Stomach (tissue), 9 donors: ENCODE results near the gene NRCAM. TPM values are rescaled to one million over a fixed set of nuclear protein-coding genes. Genes with fewer than 3 reads are reported as not detected.

ENCODE experiments used
- DNase-seq, 2 donors: peaks; one replicate each; pipeline versions ENCODE4 v3.0.0 to v3.0.0-alpha.2; 2013 to 2019
- H3K27ac ChIP-seq, 5 donors: fragments of 200-600 bp in 4 of 5; sonication (generic) in 4 of 5; one replicate each; pipeline ENCODE4 v1.5.1; 2013 to 2019; ENCODE audit warnings: mild to moderate bottlenecking in 1 of 5, moderate library complexity in 1 of 5
- H3K27me3 ChIP-seq, 3 donors: fragments of 200-600 bp; sonication (generic); one replicate each; pipeline ENCODE4 v1.5.1; 2017 to 2019; ENCODE audit warnings: mixed run types in 1 of 3
- H3K36me3 ChIP-seq, 4 donors: fragments of 200-600 bp; sonication (generic); 1 replicate in 3 of 4; 2 replicates in 1 of 4; pipeline ENCODE4 v1.5.1; 2016 to 2019
- H3K4me1 ChIP-seq, 4 donors: fragments of 200-600 bp; sonication (generic); one replicate each; pipeline ENCODE4 v1.5.1; 2016 to 2019
- H3K4me3 ChIP-seq, 4 donors: fragments of 200-600 bp; sonication (generic) in 3 of 4; one replicate each; pipeline ENCODE4 v1.5.1; 2016 to 2019; ENCODE audit warnings: mild to moderate bottlenecking in 1 of 4
- H3K9me3 ChIP-seq, 4 donors: fragments of 200-600 bp; sonication (generic); one replicate each; pipeline ENCODE4 v1.5.1; 2016 to 2019
- CTCF ChIP-seq, 7 experiments: fragments of 450-650 bp in 4 of 7; fragments of 200-600 bp in 3 of 7; sonication (generic) in 3 of 7; IDR thresholded peaks; one replicate each; pipeline ENCODE4 v1.5.1; 2016 to 2019; ENCODE audit warnings: antibody characterized with exemption in 7 of 7, control low read depth in 2 of 7, mild to moderate bottlenecking in 1 of 7
- EP300 ChIP-seq: sonication (generic); formaldehyde crosslinking; IDR thresholded peaks from one replicate; pipeline ENCODE4 v1.6.1; 2017; ENCODE audit warnings: antibody characterized with exemption
- POLR2A ChIP-seq, 4 donors: fragments of 450-650 bp; IDR thresholded peaks; one replicate each; pipeline ENCODE4 v1.6.1; 2016; ENCODE audit warnings: antibody characterized with exemption in 4 of 4, control low read depth in 2 of 4, mild to moderate bottlenecking in 1 of 4, moderate library complexity in 1 of 4
- POLR2AphosphoS5 ChIP-seq, 3 donors: sonication (generic); formaldehyde crosslinking; IDR thresholded peaks; one replicate each; pipeline ENCODE4 v1.6.1; 2016; ENCODE audit warnings: antibody characterized with exemption in 3 of 3
- whole genome bisulfite sequencing, 5 donors: extraction: QIAGEN DNeasy Blood & Tissue Kit in 3 of 5; methylation state at CpG; one replicate each; pipeline versions ENCODE4 v1.1.5 to v1.1.7; 2013 to 2018; 5-methylcytosine and 5-hydroxymethylcytosine counted together
- intact Hi-C: fragments of 100-400 bp; cut with DNase I; formaldehyde crosslinking; loops from one replicate; pipeline ENCODE4 v1.15.1; 2023; ENCODE audit warnings: low total_unique reads
- polyA plus RNA-seq, 3 donors: library from polyadenylated mRNA; stranded (reverse); fragments of 200-250 nt; gene quantifications; one replicate each; pipeline ENCODE4 v1.2.3, GENCODE V29; 2013
- total RNA-seq, 5 donors: library from RNA; depleted of rRNA; stranded (reverse); fragments of >200 nt; gene quantifications; one replicate each; pipeline versions ENCODE4 v1.1.0 to v1.2.3, GENCODE V29; 2014 to 2016
- donor health status: healthy with polysubstance abuse.
- donor health status: Bipolar disorder and iron deficiency.
- donor health status: healthy.

Gene NRCAM
- total and polyA plus RNA-seq, 8 donors, result 1.2 to 9.4 (median 2.3) TPM

- Histone ChIP-seq H3K36me3 (no peaks in the 10 kb centered on the region), H3K27ac (no peak overlapping the region), H3K4me3 (no peak overlapping the region), H3K27me3 (no peaks in the 10 kb centered on the region), H3K9me3 (no peaks in the 10 kb centered on the region), H3K4me1 (no peaks in the 10 kb centered on the region)
- DNase-seq, result no peak
- TF ChIP-seq POLR2A (IDR thresholded peaks at IDR 0.05) (no peak), POLR2AphosphoS5 (IDR thresholded peaks at IDR 0.05) (no peak), EP300 (no peak), CTCF (IDR thresholded peaks at IDR 0.05) (no peak)
- intact Hi-C loops, result no loop called here
- 92 to 99% (median 98%) methylated on average over 2 of the region's 2 CpGs for WGBS, 5 donors
Observed at GRCh38 chr7:108254259-108254658, 202.0 kb downstream of the NRCAM start.

- no peak overlapping the region for H3K4me3 ChIP-seq
- no peak overlapping the region for H3K27ac ChIP-seq
- no peaks in the 10 kb centered on the region for H3K9me3 ChIP-seq
- no peak for DNase-seq
- H3K27me3 ChIP-seq, result no peaks in the 10 kb centered on the region
- intact Hi-C loops, result no loop called here
- TF ChIP-seq CTCF (IDR thresholded peaks at IDR 0.05) (no peak), POLR2A (IDR thresholded peaks at IDR 0.05) (no peak), POLR2AphosphoS5 (IDR thresholded peaks at IDR 0.05) (no peak), EP300 (no peak)
- H3K4me1 ChIP-seq, result no peaks in the 10 kb centered on the region
- WGBS, 5 donors, result 49 to 69% (median 61%) methylated on average over 6 of the region's 6 CpGs
- no peaks in the 10 kb centered on the region for H3K36me3 ChIP-seq
Observed at GRCh38 chr7:108253275-108254044, 202.8 kb downstream of the NRCAM start.

GRCh38 chr7:108252177-108252576 lies 204.1 kb downstream of the NRCAM start:
- Histone ChIP-seq H3K4me1 (no peaks in the 10 kb centered on the region), H3K27me3 (no peaks in the 10 kb centered on the region), H3K36me3 (no peaks in the 10 kb centered on the region), H3K4me3 (no peak overlapping the region), H3K9me3 (no peaks in the 10 kb centered on the region), H3K27ac (no peak overlapping the region)
- no peak for DNase-seq
- WGBS, 5 donors, result 82 to 90% (median 84%) methylated on average over 3 of the region's 3 CpGs
- intact Hi-C loops, result no loop called here
- no peak for TF ChIP-seq CTCF (IDR thresholded peaks at IDR 0.05)
- TF ChIP-seq POLR2A (IDR thresholded peaks at IDR 0.05), result no peak
- no peak for TF ChIP-seq EP300
- TF ChIP-seq POLR2AphosphoS5 (IDR thresholded peaks at IDR 0.05), result no peak

GRCh38 chr7:108251700-108252099 lies 204.5 kb downstream of the NRCAM start:
- Histone ChIP-seq H3K4me3 (no peak overlapping the region), H3K9me3 (no peaks in the 10 kb centered on the region), H3K36me3 (no peaks in the 10 kb centered on the region), H3K27me3 (no peaks in the 10 kb centered on the region), H3K27ac (no peak overlapping the region), H3K4me1 (no peaks in the 10 kb centered on the region)
- intact Hi-C loops, result no loop called here
- TF ChIP-seq CTCF (IDR thresholded peaks at IDR 0.05) (no peak), POLR2AphosphoS5 (IDR thresholded peaks at IDR 0.05) (no peak), EP300 (no peak), POLR2A (IDR thresholded peaks at IDR 0.05) (no peak)
- WGBS, 5 donors, result 68 to 81% (median 79%) methylated on average over 1 of the region's 1 CpG
- DNase-seq, result no peak
